ENCODE measurements around the gene FXYD6.

- TF ChIP-seq CTCF (IDR thresholded peaks at IDR 0.05) = no peak
- TF ChIP-seq FOXM1 (IDR thresholded peaks at IDR 0.05; ENCODE audit: low read depth) = no peak
- no peak for TF ChIP-seq POLR2AphosphoS5 (IDR thresholded peaks at IDR 0.05; ENCODE audit: low read depth, low read length)
- TF ChIP-seq RAD21 (IDR thresholded peaks at IDR 0.05; ENCODE audit: low read length) = no peak
- no peak for TF ChIP-seq USF2 (IDR thresholded peaks at IDR 0.05; ENCODE audit: borderline replicate concordance, low read depth, low read length)
- no peak for TF ChIP-seq YY1 (IDR thresholded peaks at IDR 0.05; ENCODE audit: low read depth)
Observed at GRCh38 chr11:117908959-117909610, 32.6 kb upstream of the FXYD6 start.
